GM12875 (cell line): Measurements from ENCODE around the gene SEMA6A.

Experiments
- H3K4me3 ChIP-seq: one replicate; pipeline ENCODE4 v1.5.1; 2011; ENCODE audit warnings: low read depth, low read length, control low read depth
- TF ChIP-seq, protein P1 (sequence below): IDR thresholded peaks from 2 replicates; pipeline ENCODE4 v1.5.1; 2011; ENCODE audit warnings: low read depth, mild to moderate bottlenecking, control low read depth, inconsistent platforms, low read length, moderate library complexity, borderline replicate concordance; ENCODE audit not compliant: insufficient read depth

The SEMA6A gene

DNA sequence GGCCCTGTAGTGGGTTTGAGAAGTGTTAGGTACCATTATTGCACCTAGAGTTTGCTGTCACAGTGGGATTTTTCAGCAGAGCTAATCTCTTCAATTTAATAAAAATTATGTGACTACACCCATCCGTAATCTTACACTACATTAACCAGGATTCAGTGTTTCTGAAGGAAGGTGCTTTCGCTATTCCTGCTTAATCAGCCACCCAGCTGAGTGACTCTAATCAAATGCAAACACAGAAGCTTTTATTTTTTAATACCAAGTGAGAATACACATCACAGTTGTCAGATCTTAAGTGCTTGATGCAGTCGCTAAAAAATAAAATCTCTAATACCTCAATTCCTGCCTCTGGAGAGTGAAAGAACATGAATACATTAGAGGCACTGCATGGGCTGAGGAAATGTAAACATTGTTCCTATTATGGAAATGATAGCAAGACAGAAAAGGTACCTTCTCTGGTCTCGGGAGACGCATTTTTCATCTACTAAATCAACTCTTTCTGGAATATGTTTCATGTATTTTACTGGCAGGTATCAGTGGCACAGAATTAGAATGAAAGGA lies 125.7 kb downstream of the SEMA6A start:
- TF ChIP-seq, protein P1, sequence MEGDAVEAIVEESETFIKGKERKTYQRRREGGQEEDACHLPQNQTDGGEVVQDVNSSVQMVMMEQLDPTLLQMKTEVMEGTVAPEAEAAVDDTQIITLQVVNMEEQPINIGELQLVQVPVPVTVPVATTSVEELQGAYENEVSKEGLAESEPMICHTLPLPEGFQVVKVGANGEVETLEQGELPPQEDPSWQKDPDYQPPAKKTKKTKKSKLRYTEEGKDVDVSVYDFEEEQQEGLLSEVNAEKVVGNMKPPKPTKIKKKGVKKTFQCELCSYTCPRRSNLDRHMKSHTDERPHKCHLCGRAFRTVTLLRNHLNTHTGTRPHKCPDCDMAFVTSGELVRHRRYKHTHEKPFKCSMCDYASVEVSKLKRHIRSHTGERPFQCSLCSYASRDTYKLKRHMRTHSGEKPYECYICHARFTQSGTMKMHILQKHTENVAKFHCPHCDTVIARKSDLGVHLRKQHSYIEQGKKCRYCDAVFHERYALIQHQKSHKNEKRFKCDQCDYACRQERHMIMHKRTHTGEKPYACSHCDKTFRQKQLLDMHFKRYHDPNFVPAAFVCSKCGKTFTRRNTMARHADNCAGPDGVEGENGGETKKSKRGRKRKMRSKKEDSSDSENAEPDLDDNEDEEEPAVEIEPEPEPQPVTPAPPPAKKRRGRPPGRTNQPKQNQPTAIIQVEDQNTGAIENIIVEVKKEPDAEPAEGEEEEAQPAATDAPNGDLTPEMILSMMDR = no peak
- H3K4me3 ChIP-seq = no peak overlapping the region

DNA sequence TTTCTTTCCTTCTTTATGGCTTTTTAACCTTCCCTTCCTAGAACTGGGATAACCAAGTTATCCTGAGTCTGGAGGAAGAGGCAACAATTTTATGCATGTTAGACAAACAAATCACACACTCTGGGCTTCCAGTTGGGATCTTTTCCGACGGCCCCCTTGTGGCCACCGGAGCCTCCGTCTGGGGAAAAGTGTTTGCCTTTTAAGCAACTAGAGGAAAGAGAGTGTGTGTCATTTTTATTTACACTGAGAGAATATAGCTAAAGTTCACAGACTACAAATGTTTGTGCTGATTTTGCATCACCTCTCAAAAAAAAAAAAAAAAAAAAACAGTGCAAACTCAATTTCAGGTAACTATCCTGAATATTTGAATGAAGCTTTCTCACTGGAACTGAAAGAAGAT lies 126.2 kb downstream of the SEMA6A start:
- H3K4me3 ChIP-seq = no peak overlapping the region
- TF ChIP-seq, protein P1 = no peak

DNA sequence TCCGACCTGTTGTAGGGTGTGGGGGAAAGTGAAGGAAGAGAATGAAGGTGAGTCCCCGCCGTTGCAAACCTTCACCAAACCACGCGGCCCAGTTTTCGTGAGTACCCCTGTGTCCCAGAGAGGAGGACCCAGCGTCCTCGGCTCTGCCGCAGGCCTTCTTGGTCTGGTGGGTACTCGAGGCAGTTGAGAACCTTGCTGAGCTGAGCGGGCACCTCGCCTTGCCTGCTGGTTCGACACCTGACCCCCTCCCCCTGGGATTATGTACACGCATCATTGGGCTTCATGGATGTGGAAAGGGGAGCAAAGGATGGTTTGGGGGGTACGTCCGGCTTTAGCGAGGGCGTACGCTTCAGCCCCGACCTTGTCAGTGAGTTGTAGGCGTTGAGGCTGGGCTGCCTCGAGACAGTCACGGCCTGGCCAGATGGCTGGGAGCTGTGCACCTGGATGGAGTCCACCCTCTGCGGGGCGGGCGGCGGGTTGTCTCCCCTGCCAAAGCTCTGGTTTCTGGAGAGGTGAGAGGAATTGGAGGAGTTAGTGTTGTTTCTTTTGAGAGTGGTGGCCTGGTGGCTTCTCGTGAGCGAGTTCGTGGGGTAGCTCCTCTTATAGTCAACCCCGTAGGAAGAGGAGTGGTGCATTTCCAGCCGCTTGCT lies 128.1 kb downstream of the SEMA6A start:
- TF ChIP-seq, protein P1 = no peak
- no peak overlapping the region for H3K4me3 ChIP-seq

DNA sequence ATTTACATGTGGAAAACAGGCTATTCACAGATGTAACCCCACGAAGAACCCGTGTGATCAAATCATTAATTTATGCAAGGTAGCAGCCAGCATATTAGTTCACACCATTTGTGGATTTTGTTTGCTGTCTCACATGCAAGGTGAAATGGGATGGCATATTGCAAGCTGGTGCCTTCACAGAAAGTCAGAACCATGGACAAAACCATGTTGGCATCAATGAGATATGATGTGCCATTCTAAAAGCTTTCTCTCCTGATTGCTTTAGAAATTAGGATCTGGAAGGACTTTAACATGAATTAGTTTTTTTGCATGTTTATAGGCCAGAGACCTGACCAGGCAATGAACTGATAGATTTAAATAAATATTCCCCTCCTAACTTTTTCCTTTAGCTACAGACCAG lies 129.3 kb downstream of the SEMA6A start:
- no peak overlapping the region for H3K4me3 ChIP-seq
- TF ChIP-seq, protein P1 = no peak

DNA sequence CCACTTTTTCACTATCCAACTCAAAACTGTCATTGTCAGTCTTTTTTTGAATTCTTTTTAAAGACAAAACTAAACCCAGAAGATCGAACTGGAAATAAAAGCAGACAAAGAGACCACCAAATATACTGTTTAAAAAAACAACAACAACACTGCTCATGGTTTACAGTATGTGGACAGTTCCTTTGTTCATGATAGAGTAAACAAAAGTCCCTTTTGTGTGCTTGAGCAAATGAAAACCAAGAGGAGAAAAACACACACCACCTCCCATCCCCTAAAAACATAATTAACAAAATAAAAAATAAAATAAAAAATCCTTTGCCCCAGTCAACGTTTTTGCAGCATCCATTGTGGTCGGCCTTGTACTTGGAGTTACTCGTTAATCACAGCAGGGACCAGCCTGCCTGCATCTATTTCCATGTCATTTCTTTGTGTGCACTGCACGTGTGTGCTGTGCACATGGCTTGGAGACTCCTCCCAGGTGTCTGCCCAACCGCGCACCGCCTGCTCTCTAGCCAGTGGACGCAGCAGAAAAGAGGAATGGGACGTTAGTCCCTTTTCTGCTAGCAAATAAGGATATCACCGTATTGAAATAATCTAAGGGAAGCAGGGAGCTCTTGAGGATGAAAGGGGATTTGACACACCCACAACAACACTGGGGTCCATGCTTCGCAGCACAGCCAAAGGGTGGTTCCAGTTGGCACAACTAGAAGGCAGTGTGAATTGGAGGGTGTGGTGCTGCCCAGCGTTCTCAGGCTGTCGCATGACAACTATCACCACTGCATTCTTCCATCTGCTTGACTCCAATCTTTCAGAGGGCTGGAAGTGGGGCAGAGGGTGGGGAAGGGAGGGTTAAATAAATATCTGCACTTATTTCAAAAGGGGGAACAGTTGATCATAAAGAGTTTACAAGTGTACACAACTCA lies 130.0 kb downstream of the SEMA6A start:
- TF ChIP-seq, protein P1 = no peak
- H3K4me3 ChIP-seq = no peak overlapping the region

DNA sequence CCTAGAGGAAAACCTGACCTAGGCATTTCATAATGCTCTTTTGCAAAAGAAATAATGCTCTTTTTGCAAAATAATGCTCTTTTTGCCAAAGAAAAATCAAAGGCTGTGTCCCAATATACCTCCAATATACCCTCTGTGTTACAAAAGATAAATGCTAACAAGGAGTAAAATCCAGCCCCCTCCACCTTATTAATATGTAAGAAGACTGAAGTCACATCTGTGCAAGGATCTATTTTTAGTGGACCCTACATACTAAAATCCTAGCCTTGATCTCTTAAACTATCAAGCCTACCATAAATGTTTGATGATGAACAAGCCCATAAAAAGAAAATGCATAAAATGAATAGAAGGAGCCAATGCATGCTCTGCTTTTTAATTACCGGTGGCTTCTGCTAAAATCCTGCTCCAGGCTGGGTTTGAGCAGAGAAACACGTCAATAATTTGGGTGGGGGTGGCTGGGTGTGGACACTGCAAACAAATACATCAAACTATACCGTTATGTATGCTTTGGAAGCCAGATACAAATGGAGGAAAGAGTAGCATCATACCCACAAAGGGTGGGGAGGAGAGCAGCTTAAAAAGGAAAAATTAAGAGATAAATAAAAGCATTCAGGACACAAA lies 131.6 kb downstream of the SEMA6A start:
- H3K4me3 ChIP-seq = no peak overlapping the region
- TF ChIP-seq, protein P1 = no peak
